ENCODE measurements around the gene YIPF2. TPM values are rescaled to one million over a fixed set of nuclear protein-coding genes. Genes with fewer than 3 reads are reported as not detected.

The YIPF2 gene
- 26.2 and 26.3 TPM in 2 replicates for total RNA-seq (2013; cell fraction: nucleolus; rRNA removed)
- 33.4 and 36.4 TPM in 2 replicates for total RNA-seq (2014; rRNA removed)
- total RNA-seq (2014; rRNA removed; fragmentation: Illumina TruSeq; extraction: Trizol): 10.6 and 14.9 TPM in 2 replicates
- total RNA-seq (2021): 26.5 and 28.4 TPM in 2 replicates
- 23.9 TPM for polyA plus RNA-seq (2011; ENCODE audit: low read depth)
- 10.0 and 17.2 TPM in 2 replicates for polyA plus RNA-seq (2011; rRNA removed)
- polyA plus RNA-seq (2011; cell fraction: cytosol; rRNA removed): 34.7 and 43.9 TPM in 2 replicates
- polyA plus RNA-seq (2011; cell fraction: nucleus; rRNA removed): 45.4 and 49.0 TPM in 2 replicates
- polyA plus RNA-seq (2012): 45.0 and 45.2 TPM in 2 replicates
- polyA plus RNA-seq (2014; fragmentation: Illumina TruSeq; extraction: Trizol): 1.8 and 8.1 TPM in 2 replicates
- polyA plus RNA-seq (2014; fragmentation: Nextera tagmentation; extraction: Ambion mirVana): 1 to 10 TPM in 1 of 2 experiments, under 1 TPM in 1; 0.92 to 3.9 TPM
- polyA plus RNA-seq (2014; rRNA removed): 31.7 and 38.9 TPM in 2 replicates
- polyA plus RNA-seq (2016; fragmentation: Nextera tagmentation; extraction: Ambion mirVana): 10 to 100 TPM; 18.1 to 19.6 TPM
- polyA minus RNA-seq (2011; rRNA and poly(A)+ RNA removed): 13.9 and 31.1 TPM in 2 replicates
- 17.4 and 18.8 TPM in 2 replicates for polyA minus RNA-seq (2011; cell fraction: cytosol; rRNA and poly(A)+ RNA removed)
- polyA minus RNA-seq (2011; cell fraction: nucleus; rRNA and poly(A)+ RNA removed): 9.4 and 9.9 TPM in 2 replicates
- percentile 65 among the genes with signal in this experiment for Bru-seq, nascent RNA
- BruChase-seq, experiment 1, labeled RNA remaining after a 6-hour chase: percentile 72 among the genes with signal in this experiment
- percentile 70 among the genes with signal in this experiment for BruChase-seq, experiment 2, labeled RNA remaining after a 2-hour chase
- long read RNA-seq, experiment 1, partial matches to known transcripts: 1 of 14 reads
- long read RNA-seq, experiment 1, other reads (novel, unspliced or antisense): 6 of 14 reads
- long read RNA-seq, experiment 2, partial matches to known transcripts: 0 of 3 reads
- long read RNA-seq, experiment 2, other reads (novel, unspliced or antisense): 1 of 3 reads

GRCh38 chr19:10928563-10929401, at the start of gene YIPF2, which contains the start of gene TIMM29:
YIPF2 (minus strand) TSS chr19:10928639; CDS start chr19:10928410, 229 bp downstream.
TIMM29 (plus strand) TSS chr19:10928811; CDS start chr19:10928823, 12 bp downstream.
- intact Hi-C loops (cut with micrococcal nuclease; ENCODE audit: unreplicated experiment): loop anchor here (2.0 kb wide), 1 partner anchor 50 kb away; no protein-coding TSS in a partner anchor
- under 1% methylated on average over 96 of the region's 96 CpGs for WGBS (ENCODE audit: insufficient coverage, insufficient replicate concordance, low lambda C conversion rate, missing lambda C conversion rate)
- FAIRE-seq: peak; percentile 95
- BruUV-seq (replicated peaks): no TSS peak
- Histone ChIP-seq H3K9me3 (replicated peaks; ENCODE audit: control insufficient read depth, insufficient read depth, low read length) (no peaks in the 10 kb centered on the region), H3K79me2 (ENCODE audit: control insufficient read depth, insufficient read depth, low read length) (peaks cover 26% of the 10 kb centered on the region), H3K27ac (ENCODE audit: control insufficient read depth, insufficient read depth) (peak within 1 kb of the TSS; percentile 46), H2AFZ (ENCODE audit: control insufficient read depth, low read depth, low read length) (peak within 1 kb of the TSS; percentile 68), H3K4me3 (peak within 1 kb of the TSS; percentile 89), H3K27me3 (replicated peaks in 1 of 2; ENCODE audit: control insufficient read depth in 2 of 2, insufficient read depth in 2 of 2, low read length in 1 of 2) (no peaks in the 10 kb centered on the region), H3K36me3 (ENCODE audit: control insufficient read depth in 2 of 2, insufficient read depth in 2 of 2, low read length in 1 of 2) (peaks cover 3 to 4% of the 10 kb centered on the region in 2 experiments; a peak in 3 of 4 replicates), H3K9ac (ENCODE audit: control insufficient read depth, insufficient read depth, low read length) (peak within 1 kb of the TSS; percentile 36), H3K4me1 (ENCODE audit: control insufficient read depth, insufficient read depth, low read length) (peaks cover 7% of the 10 kb centered on the region), H3K4me2 (ENCODE audit: control insufficient read depth, insufficient read depth) (peak within 1 kb of the TSS; percentile 97), H4K20me1 (ENCODE audit: control insufficient read depth, insufficient read depth) (no peaks in the 10 kb centered on the region)
- CTCF ChIA-PET: interaction anchor here (1.5 kb wide), 1 partner anchor 13 kb away, joined by 10 read pairs; no protein-coding TSS in a partner anchor
- peak; percentile 94 for ATAC-seq
- RAD21 ChIA-PET (ENCODE audit: unreplicated experiment): interaction anchor here (1.0 to 1.5 kb wide), 3 partner anchors 56 to 82 kb away, joined by 3 to 4 read pairs (median 4); no protein-coding TSS in a partner anchor
- in situ Hi-C loops (cut with MboI): no loop called here
- SMC1A ChIA-PET (ENCODE audit: uncharacterized antibody, unreplicated experiment): interaction anchor here (2.4 kb wide), 1 partner anchor 56 kb away, joined by 7 read pairs; no protein-coding TSS in a partner anchor
- DNase-seq (ENCODE audit: low read depth, low spot score): peak; percentile 87
- POLR2A ChIA-PET: no interaction called here
- TF ChIP-seq CTCF (IDR thresholded peaks at IDR 0.05 in 2 of 3, conservative IDR thresholded peaks at IDR 0.05 in 1 of 3; ENCODE audit: control insufficient read depth in 2 of 3, extremely low read depth in 1 of 3, insufficient read depth in 1 of 3, low read depth in 3 of 3, low read length in 3 of 3) (no peak), GATAD2B (conservative IDR thresholded peaks at IDR 0.05; ENCODE audit: low read depth) (0 out of 2 replicates have a peak, but pooled peaks have one; percentile 26), CBFB (IDR thresholded peaks at IDR 0.05; ENCODE audit: low read depth) (peak; percentile 90; the same call in 1 of the 2 replicates), NR2C1 (IDR thresholded peaks at IDR 0.05) (peak; percentile 73), RFX5 (IDR thresholded peaks at IDR 0.05; ENCODE audit: low read depth, low read length) (0 out of 2 replicates have a peak, but pooled peaks have one; percentile 12), ZSCAN29 (IDR thresholded peaks at IDR 0.05) (peak; percentile 77), SP1 (IDR thresholded peaks at IDR 0.05; ENCODE audit: low read depth, low read length) (peak; percentile 58), CBX5 (IDR thresholded peaks at IDR 0.05; ENCODE audit: low read depth) (no peak), RCOR1 (conservative IDR thresholded peaks at IDR 0.05; ENCODE audit: low read depth, low read length) (no peak), BACH1 (IDR thresholded peaks at IDR 0.05; ENCODE audit: borderline replicate concordance) (0 out of 2 replicates have a peak, but pooled peaks have one; percentile 8), HSF1 (IDR thresholded peaks at IDR 0.05; ENCODE audit: low read depth, low read length) (peak; percentile 69), RELA (IDR thresholded peaks at IDR 0.05; ENCODE audit: borderline replicate concordance, partially characterized antibody) (peak; percentile 81), ATF3 (IDR thresholded peaks at IDR 0.05; ENCODE audit: borderline replicate concordance, extremely low read depth, low read depth, low read length) (no peak), ATF7 (IDR thresholded peaks at IDR 0.05; ENCODE audit: low read depth) (peak; percentile 73), YBX1 (IDR thresholded peaks at IDR 0.05) (no peak), IRF4 (IDR thresholded peaks at IDR 0.05; ENCODE audit: low read depth, low read length) (no peak)
